ENCODE measurements around the gene CTSL. TPM values are rescaled to one million over a fixed set of nuclear protein-coding genes. Genes with fewer than 3 reads are reported as not detected.
A peak's percentile ranks its signal among the peaks of the same experiment; 100 is the strongest.

CTSL gene
- 10 to 100 TPM; 10.9 to 14.4 (median 13.2) TPM for total RNA-seq

- Mint-ChIP-seq H3K4me1 (ENCODE audit: low read depth) (peaks cover 18% of the 10 kb centered on the region), H3K36me3 (ENCODE audit: insufficient read depth) (peaks cover 11% of the 10 kb centered on the region), H3K4me3 (peak within 1 kb of the TSS; percentile 88), H3K9me3 (no peaks in the 10 kb centered on the region), H3K27me3 (ENCODE audit: low read depth) (peaks cover 17% of the 10 kb centered on the region)
- DNase-seq, result peak; percentile 50
- ATAC-seq, result peak; percentile 89 to 90
These were observed at the start of gene CTSL for GRCh38 chr9:87725900-87726709. Gene CTSL (plus strand): TSS chr9:87726119. CDS start chr9:87727604, 1,485 bp downstream.

- Mint-ChIP-seq H3K4me3 (no peak overlapping the region), H3K4me1 (ENCODE audit: low read depth) (peaks cover 3% of the 10 kb centered on the region), H3K36me3 (ENCODE audit: insufficient read depth) (no peaks in the 10 kb centered on the region), H3K9me3 (no peaks in the 10 kb centered on the region), H3K27me3 (ENCODE audit: low read depth) (no peaks in the 10 kb centered on the region)
- ATAC-seq, result no peak
- no peak for DNase-seq
These were observed 48.7 kb upstream of the CTSL start for GRCh38 chr9:87676976-87677775.

GRCh38 chr9:87677776-87678587 is 47.9 kb upstream of the CTSL start:
- Mint-ChIP-seq H3K27me3 (ENCODE audit: low read depth) (no peaks in the 10 kb centered on the region), H3K4me1 (ENCODE audit: low read depth) (peaks cover 3% of the 10 kb centered on the region), H3K9me3 (no peaks in the 10 kb centered on the region), H3K4me3 (no peak overlapping the region), H3K36me3 (ENCODE audit: insufficient read depth) (no peaks in the 10 kb centered on the region)
- no peak for ATAC-seq
- no peak for DNase-seq

- Mint-ChIP-seq H3K4me1 (ENCODE audit: low read depth) (peaks cover 3% of the 10 kb centered on the region), H3K9me3 (no peaks in the 10 kb centered on the region), H3K4me3 (no peak overlapping the region), H3K27me3 (ENCODE audit: low read depth) (no peaks in the 10 kb centered on the region), H3K36me3 (ENCODE audit: insufficient read depth) (no peaks in the 10 kb centered on the region)
- ATAC-seq, result no peak
- peak; percentile 20 for DNase-seq
These were observed 47.1 kb upstream of the CTSL start for GRCh38 chr9:87678650-87679355.

- H3K27me3 Mint-ChIP-seq (ENCODE audit: low read depth), result no peaks in the 10 kb centered on the region
- H3K4me1 Mint-ChIP-seq (ENCODE audit: low read depth), result peaks cover 16% of the 10 kb centered on the region
- no peaks in the 10 kb centered on the region for H3K36me3 Mint-ChIP-seq (ENCODE audit: insufficient read depth)
- DNase-seq (no peak), ATAC-seq (no peak)
- H3K4me3 Mint-ChIP-seq, result no peak overlapping the region
- H3K9me3 Mint-ChIP-seq, result no peaks in the 10 kb centered on the region
These were observed 44.5 kb upstream of the CTSL start for GRCh38 chr9:87681271-87682061.

GRCh38 chr9:87682085-87682484 is 43.8 kb upstream of the CTSL start:
- Mint-ChIP-seq H3K4me3 (no peak overlapping the region), H3K9me3 (no peaks in the 10 kb centered on the region), H3K27me3 (ENCODE audit: low read depth) (no peaks in the 10 kb centered on the region), H3K36me3 (ENCODE audit: insufficient read depth) (no peaks in the 10 kb centered on the region), H3K4me1 (ENCODE audit: low read depth) (peaks cover 16% of the 10 kb centered on the region)
- DNase-seq (no peak), ATAC-seq (no peak)

- no peak overlapping the region for H3K4me3 Mint-ChIP-seq
- no peaks in the 10 kb centered on the region for H3K36me3 Mint-ChIP-seq (ENCODE audit: insufficient read depth)
- no peaks in the 10 kb centered on the region for H3K27me3 Mint-ChIP-seq (ENCODE audit: low read depth)
- ATAC-seq (no peak), DNase-seq (no peak)
- H3K4me1 Mint-ChIP-seq (ENCODE audit: low read depth), result peaks cover 16% of the 10 kb centered on the region
- H3K9me3 Mint-ChIP-seq, result no peaks in the 10 kb centered on the region
These were observed 43.3 kb upstream of the CTSL start for GRCh38 chr9:87682618-87683017.

- Mint-ChIP-seq H3K27me3 (ENCODE audit: low read depth) (no peaks in the 10 kb centered on the region), H3K4me3 (no peak overlapping the region), H3K4me1 (ENCODE audit: low read depth) (peaks cover 12% of the 10 kb centered on the region), H3K9me3 (no peaks in the 10 kb centered on the region), H3K36me3 (ENCODE audit: insufficient read depth) (no peaks in the 10 kb centered on the region)
- DNase-seq (no peak), ATAC-seq (no peak)
These were observed 41.9 kb upstream of the CTSL start for GRCh38 chr9:87683751-87684626.

- no peak overlapping the region for H3K4me3 Mint-ChIP-seq
- no peaks in the 10 kb centered on the region for H3K27me3 Mint-ChIP-seq (ENCODE audit: low read depth)
- no peaks in the 10 kb centered on the region for H3K9me3 Mint-ChIP-seq
- H3K36me3 Mint-ChIP-seq (ENCODE audit: insufficient read depth), result no peaks in the 10 kb centered on the region
- no peak for DNase-seq
- peaks cover 12% of the 10 kb centered on the region for H3K4me1 Mint-ChIP-seq (ENCODE audit: low read depth)
- no peak for ATAC-seq
These were observed 41.2 kb upstream of the CTSL start for GRCh38 chr9:87684627-87685219.

GRCh38 chr9:87685441-87685840 is 40.5 kb upstream of the CTSL start:
- Mint-ChIP-seq H3K4me1 (ENCODE audit: low read depth) (peaks cover 12% of the 10 kb centered on the region), H3K4me3 (no peak overlapping the region), H3K9me3 (no peaks in the 10 kb centered on the region), H3K36me3 (ENCODE audit: insufficient read depth) (no peaks in the 10 kb centered on the region), H3K27me3 (ENCODE audit: low read depth) (no peaks in the 10 kb centered on the region)
- ATAC-seq (peak; percentile 50 to 65), DNase-seq (no peak)

- peak in 1 of 2 donors; percentile 31 for ATAC-seq
- Mint-ChIP-seq H3K4me1 (ENCODE audit: low read depth) (peaks cover 12% of the 10 kb centered on the region), H3K4me3 (no peak overlapping the region), H3K27me3 (ENCODE audit: low read depth) (no peaks in the 10 kb centered on the region), H3K9me3 (no peaks in the 10 kb centered on the region), H3K36me3 (ENCODE audit: insufficient read depth) (no peaks in the 10 kb centered on the region)
- DNase-seq, result no peak
These were observed 39.9 kb upstream of the CTSL start for GRCh38 chr9:87685871-87686519.

Measured in activated T-cell treated with anti-CD3 and anti-CD28 coated beads, Interleukin-2, amount 50 U/mL, for 4 hours (primary cell).